ENCODE data around the gene EPB42.
"Not testable (repeated sequence)": the region's sequence is repeated elsewhere in the genome, so short reads cannot be mapped to it uniquely, and the experiment has no call there.

The EPB42 gene

GRCh38 chr15:43184407-43185124 lies 36.3 kb downstream of the EPB42 start:
- DNase-seq, result no peak

- DNase-seq, result no peak
Measured at GRCh38 chr15:43183270-43183669, 37.5 kb downstream of the EPB42 start.

DNA sequence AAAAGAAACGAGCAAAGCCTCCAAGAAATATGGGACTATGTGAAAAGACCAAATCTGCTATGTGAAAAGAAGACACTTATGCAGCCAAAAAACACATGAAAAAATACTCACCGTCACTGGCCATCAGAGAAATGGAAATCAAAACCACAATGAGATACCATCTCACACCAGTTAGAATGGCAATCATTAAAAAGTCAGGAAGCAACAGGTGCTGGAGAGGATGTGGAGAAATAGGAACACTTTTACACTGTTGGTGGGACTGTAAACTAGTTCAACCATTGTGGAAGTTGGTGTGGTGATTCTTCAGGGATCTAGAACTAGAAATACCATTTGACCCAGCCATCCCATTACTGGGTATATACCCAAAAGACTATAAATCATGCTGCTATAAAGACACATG lies 43.7 kb downstream of the EPB42 start:
- DNase-seq, result not testable (repeated sequence)

DNA sequence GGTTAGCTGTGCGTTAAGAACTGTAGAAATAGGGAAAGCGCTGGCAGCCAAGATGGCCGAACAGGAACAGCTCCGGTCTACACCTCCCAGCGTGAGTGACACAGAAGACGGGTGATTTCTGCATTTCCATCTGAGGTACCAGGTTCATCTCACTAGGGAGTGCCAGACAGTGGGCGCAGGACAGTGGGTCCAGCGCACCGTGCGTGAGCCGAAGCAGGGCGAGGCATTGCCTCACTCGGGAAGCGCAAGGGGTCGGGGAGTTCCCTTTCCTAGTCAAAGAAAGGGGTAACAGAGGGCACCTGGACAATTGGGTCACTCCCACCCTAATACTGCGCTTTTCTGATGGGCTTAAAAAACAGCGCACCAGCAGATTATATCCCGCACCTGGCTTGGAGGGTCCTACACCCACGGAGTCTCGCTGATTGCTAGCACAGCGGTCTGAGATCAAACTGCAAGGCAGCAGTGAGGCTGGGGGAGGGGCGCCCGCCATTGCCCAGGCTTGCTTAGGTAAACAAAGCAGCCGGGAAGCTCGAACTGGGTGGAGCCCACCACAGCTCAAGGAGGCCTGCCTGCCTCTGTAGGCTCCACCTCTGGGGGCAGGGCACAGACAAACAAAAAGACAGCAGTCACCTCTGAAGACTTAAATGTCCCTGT lies 45.0 kb downstream of the EPB42 start:
- not testable (repeated sequence) for DNase-seq

DNA sequence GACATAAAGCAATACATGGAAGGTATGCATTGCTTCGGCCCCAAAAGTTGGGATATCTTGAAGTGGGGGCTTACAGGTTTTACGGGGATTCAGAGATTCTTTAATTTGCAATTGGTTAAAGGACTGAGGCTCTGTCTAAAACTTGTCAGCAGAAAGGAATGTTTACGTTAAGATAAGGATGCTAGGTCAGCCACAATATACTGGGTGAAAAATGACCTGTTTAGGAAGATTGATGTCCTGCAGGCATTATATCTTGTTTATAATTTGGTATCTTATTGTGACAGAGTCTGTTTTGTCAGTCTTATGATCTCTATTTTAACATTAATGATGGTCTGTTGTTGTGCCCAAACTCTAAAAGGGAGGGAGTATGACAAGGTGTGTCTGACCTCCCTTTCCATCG lies 50.9 kb downstream of the EPB42 start:
- DNase-seq, result no peak

DNA sequence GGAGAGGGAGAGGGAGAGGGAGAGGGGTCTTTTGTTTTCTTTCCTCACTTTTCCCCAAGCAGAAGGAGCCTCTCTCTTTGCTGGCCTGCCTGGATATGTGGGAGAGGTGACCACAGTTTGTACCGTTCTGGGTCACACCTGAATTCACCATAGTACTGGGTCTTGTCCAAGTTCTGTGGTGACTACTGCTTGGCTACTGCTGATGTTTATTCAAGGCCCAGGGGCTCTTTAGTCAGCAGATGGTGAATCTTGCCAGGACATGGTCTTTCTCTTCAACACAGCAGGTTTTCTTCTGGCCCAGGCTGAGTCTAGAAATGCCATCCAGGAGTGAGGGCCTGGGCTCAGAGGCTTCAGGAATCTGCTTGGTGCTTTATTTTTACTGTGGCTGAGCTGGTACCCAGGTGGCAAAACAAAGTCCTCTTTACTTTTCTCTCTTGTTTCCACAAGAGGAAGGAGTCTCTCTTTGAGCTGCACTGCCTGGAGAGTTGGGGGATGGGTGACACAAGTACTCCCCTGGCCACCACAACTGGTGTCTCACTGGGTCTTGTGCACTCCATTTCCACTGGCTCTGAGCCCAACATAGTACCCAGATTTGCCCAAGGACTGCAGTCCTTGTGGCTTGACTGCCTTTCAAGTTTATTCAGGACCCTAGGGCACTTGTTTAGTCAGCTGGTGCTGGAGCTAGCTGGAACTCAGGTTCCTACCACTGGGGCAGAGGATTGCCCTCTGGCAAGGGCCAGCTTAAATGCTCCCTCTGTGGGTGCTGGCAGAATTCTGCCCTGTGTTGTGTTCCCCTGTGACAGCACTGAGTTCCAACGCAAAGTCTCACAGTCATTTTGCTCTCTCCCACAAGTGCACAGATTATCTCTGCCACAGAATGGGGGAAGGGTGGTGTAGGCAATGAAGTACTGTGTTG lies 52.4 kb downstream of the EPB42 start:
- no peak for DNase-seq

DNA sequence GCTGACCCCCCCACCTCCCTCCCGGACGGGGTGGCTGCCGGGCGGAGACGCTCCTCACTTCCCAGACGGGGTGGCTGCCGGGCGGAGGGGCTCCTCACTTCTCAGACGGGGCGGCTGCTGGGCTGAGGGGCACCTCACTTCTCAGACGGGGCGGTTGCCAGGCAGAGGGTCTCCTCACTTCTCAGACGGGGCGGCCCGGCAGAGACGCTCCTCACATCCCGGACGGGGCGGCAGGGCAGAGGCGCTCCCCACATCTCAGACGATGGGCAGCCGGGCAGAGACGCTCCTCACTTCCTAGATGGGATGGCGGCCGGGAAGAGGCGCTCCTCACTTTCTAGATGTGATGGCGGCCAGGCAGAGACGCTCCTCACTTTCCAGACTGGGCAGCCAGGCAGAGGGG lies 53.6 kb downstream of the EPB42 start:
- DNase-seq, result not testable (repeated sequence)

DNA sequence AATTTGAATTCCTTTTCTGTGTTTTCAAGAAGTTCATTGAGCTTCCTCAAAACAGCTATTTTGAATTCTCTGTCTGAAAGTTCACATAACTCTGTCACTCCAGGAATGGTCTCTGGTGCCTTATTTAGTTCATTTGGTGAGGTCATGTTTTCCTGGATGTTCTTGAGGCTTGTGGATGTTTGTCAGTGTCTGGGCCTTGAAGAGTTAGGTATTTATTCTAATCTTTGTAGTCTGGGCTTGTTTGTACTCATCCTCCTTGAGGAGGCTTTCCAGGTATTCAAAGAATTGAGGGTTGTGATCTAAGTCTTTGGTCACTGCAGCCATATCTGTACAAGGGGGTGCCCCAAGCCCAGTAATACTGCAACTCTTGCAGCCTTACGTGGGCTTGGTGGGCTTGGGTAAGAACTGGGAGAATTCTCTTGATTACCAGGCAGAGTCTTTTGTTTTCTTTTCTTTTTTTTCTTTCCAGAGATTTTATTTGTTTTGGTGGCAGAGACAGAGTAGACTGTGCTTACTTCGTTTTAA lies 55.0 kb downstream of the EPB42 start:
- no peak for DNase-seq

- no peak for DNase-seq
Measured at GRCh38 chr15:43153269-43153668, 67.5 kb downstream of the EPB42 start.

- no peak for DNase-seq
Measured at GRCh38 chr15:43151688-43152087, 69.1 kb downstream of the EPB42 start.

DNA sequence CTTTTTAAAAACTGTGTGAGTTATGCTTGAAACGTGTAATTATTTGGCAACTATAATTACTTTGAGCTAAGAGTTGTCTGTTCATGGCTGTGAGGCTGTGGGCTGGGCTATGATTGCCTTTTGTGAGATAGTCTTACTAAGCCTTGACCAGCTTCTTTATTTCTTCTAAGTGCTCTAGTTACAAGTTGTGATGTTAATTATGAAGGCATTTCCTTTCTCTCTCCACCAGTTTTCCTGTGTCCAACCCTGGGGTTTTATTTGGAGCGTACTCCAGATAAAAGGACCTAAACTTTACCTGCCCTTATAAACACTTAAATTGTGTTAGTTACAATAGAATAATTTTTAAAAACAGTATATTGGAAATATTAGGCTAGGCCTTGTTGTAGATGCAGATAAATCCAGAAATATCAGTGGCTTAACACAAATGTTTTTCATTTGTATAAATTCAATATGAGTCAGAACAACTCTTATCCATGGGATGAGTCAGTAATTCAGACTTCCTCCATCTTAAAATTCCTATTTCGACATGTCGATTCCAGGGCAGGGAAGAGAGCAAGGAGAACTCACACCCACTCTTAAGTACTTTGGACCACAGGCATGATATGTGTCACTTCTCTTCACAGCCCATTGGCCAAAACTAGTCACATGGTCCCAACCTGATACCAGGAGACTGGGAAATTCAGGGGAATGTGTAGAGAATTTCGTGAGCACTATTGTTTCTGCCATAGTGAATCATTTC lies 70.5 kb downstream of the EPB42 start:
- no peak for DNase-seq
